Measurements from ENCODE around the gene PAQR6.

Gene PAQR6

DNA sequence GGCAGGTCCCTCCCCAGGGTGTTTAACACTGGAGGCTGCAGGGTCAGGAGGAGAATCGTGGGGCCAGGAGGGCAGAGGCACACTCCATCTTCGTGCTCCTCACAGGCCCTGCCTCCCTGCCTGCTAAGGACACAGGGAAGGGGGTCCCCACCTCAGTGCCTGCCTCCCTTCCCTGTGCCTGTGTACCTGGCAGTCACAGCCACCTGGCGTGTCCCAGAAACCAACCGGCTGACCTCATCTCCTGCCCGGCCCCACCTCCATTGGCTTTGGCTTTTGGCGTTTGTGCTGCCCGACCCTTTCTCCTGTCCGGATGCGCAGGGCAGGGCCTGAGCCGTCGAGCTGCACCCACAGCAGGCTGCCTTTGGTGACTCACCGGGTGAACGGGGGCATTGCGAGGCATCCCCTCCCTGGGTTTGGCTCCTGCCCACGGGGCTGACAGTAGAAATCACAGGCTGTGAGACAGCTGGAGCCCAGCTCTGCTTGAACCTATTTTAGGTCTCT, 6.5 kb downstream of the PAQR6 start:
- DNase-seq (ENCODE audit: low read depth), result no peak
- no peak overlapping the region for H3K4me3 ChIP-seq (ENCODE audit: control insufficient read depth, low read depth, low read length)
- TF ChIP-seq, protein P1, sequence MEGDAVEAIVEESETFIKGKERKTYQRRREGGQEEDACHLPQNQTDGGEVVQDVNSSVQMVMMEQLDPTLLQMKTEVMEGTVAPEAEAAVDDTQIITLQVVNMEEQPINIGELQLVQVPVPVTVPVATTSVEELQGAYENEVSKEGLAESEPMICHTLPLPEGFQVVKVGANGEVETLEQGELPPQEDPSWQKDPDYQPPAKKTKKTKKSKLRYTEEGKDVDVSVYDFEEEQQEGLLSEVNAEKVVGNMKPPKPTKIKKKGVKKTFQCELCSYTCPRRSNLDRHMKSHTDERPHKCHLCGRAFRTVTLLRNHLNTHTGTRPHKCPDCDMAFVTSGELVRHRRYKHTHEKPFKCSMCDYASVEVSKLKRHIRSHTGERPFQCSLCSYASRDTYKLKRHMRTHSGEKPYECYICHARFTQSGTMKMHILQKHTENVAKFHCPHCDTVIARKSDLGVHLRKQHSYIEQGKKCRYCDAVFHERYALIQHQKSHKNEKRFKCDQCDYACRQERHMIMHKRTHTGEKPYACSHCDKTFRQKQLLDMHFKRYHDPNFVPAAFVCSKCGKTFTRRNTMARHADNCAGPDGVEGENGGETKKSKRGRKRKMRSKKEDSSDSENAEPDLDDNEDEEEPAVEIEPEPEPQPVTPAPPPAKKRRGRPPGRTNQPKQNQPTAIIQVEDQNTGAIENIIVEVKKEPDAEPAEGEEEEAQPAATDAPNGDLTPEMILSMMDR (IDR thresholded peaks at IDR 0.05; ENCODE audit: control insufficient read depth, insufficient read depth, low read depth, low read length, missing control alignments), result no peak

DNA sequence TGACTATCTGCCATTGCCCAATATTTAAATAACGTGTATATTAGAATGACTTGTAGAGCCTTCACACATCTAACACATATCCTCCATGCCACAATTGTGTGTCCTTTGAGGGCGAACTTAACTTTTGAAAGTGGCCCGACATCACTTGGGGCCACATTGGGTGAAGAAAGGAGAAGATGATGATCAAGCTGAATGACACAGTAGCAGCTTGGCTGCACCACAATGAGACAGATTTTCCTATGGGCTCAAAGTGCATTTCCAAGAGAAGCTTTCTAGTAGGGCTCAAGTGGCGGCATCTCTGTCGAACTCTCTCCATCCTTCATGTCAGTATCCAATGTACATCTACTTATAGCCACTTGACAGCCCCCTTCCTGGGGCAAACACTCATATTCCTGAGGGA, 9.6 kb downstream of the PAQR6 start:
- DNase-seq (ENCODE audit: low read depth), result no peak
- H3K4me3 ChIP-seq (ENCODE audit: control insufficient read depth, low read depth, low read length), result no peak overlapping the region
- TF ChIP-seq, protein P1 (IDR thresholded peaks at IDR 0.05; ENCODE audit: control insufficient read depth, insufficient read depth, low read depth, low read length, missing control alignments), result no peak

DNA sequence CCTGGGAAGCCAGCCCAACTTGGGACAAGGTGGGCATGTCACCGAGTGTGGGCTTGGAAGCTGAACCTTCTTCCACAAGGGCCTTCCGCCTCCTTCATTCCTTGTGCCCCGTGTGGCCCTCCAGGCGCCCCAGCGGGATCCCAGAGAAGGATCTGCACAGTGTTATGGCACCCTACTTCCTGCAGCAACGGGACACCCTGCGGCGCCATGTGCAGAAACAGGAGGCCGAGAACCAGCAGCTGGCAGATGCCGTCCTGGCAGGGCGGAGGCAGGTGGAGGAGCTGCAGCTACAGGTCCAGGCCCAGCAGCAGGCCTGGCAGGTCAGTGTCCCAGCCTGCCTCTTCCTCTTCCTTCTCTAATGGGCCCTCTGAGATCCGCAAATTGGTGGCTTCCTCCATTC, 11.7 kb downstream of the PAQR6 start:
- H3K4me3 ChIP-seq (ENCODE audit: control insufficient read depth, low read depth, low read length), result no peak overlapping the region
- no peak for DNase-seq (ENCODE audit: low read depth)
- TF ChIP-seq, protein P1 (IDR thresholded peaks at IDR 0.05; ENCODE audit: control insufficient read depth, insufficient read depth, low read depth, low read length, missing control alignments), result no peak

DNA sequence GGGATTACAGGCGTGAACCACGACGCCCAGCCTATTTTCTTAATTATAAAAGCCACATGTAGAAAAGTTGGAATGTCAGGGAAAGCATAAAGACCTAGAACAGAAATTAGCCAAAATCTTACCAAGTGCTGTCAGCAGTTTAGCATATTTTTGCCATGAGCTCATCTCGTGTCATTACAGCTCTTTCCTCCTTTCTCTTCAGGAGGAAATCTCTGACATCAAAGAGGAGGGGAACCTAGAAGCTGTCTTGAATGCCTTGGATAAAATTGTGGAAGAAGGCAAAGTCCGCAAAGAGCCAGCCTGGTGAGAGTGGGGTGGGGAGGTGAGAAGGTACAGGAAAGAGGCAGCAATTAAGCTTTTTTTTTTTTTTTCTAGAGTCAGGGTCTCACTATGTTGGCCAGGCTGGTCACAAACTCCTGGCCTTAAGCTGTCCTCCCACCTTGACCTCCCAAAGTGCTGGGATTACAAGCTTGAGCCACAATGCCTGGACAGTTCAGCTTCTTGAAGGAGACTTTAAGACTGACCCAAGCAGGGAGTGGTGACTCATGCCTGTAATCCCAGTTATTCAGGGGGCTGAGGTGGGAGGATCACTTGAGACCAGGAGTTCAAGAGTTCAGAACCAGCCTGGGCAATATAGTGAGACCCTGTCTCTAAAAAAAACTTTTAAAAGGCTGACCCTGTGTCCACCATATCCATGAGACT, 14.3 kb downstream of the PAQR6 start:
- TF ChIP-seq, protein P1 (IDR thresholded peaks at IDR 0.05; ENCODE audit: control insufficient read depth, insufficient read depth, low read depth, low read length, missing control alignments), result no peak
- peak; percentile 37 for DNase-seq (ENCODE audit: low read depth)
- H3K4me3 ChIP-seq (ENCODE audit: control insufficient read depth, low read depth, low read length), result no peak overlapping the region

DNA sequence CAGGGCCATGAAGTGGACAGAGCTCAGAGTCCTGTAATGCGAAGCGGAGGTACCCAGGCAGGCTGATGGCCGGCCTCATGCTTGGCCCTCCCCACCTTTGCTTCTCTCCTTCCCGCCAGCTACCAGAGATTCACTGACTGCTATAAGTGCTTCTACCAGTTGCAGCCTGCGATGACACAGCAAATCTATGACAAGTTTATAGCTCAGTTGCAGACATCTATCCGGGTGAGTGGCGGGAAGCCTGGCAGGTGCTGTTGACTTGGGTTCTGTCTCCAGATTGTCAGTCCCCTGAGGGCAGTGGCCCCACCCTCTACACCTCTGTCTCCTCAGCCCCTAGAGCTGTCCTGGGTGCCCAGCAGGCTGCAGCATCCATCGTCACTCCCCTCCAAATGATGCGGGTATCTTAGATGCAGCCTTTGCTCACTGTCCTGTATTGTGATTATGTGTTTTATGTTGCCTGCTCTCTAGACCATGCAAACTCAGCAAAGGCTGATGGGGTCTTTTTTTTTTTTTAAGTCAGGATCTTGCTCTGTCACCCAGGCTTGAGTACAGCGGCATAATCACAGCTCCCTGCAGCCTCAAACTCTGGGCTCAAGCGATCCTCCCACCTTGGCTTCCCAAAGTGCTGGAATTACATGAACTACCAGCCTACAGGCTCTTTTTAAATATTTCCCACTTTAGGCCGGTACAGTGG, 15.5 kb downstream of the PAQR6 start:
- no peak overlapping the region for H3K4me3 ChIP-seq (ENCODE audit: control insufficient read depth, low read depth, low read length)
- TF ChIP-seq, protein P1 (IDR thresholded peaks at IDR 0.05; ENCODE audit: control insufficient read depth, insufficient read depth, low read depth, low read length, missing control alignments), result no peak
- no peak for DNase-seq (ENCODE audit: low read depth)

DNA sequence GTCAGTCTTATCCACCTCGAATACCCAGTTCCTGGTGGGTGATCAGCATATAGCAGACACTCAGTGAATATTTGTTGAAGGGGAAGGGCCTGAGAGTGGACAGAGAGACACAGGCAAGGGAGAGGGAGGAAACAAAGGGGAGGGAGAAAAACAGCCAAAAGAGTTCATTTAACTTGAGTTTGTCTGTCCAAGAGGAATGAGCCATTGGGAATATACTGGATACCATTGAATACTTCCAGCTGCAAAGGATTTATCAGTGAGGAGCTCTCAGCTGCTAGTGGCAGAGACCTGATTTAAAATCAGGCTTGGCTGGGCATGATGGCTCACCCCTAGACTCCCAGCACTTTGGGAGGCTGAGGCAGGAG, 17.4 kb downstream of the PAQR6 start:
- no peak for DNase-seq (ENCODE audit: low read depth)
- TF ChIP-seq, protein P1 (IDR thresholded peaks at IDR 0.05; ENCODE audit: control insufficient read depth, insufficient read depth, low read depth, low read length, missing control alignments), result no peak
- H3K4me3 ChIP-seq (ENCODE audit: control insufficient read depth, low read depth, low read length), result no peak overlapping the region

All from AG09309 (cell line).